ENCODE measurements around the gene TNFRSF6B. TPM values are rescaled to one million over a fixed set of nuclear protein-coding genes. Genes with fewer than 3 reads are reported as not detected.

The TNFRSF6B gene
- polyA plus RNA-seq, 2 of the 4 experiments (the other 2 are of a cell fraction): 0.22 to 0.66 TPM

- H3K4me2 ChIP-seq: no peak overlapping the region
- TF ChIP-seq ELK1 (IDR thresholded peaks at IDR 0.05; ENCODE audit: low read depth, low read length) (no peak), TP53 (CRISPR knock-in tag; IDR thresholded peaks at IDR 0.05) (no peak)
- TF ChIP-seq, protein P1, sequence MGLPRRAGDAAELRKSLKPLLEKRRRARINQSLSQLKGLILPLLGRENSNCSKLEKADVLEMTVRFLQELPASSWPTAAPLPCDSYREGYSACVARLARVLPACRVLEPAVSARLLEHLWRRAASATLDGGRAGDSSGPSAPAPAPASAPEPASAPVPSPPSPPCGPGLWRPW (IDR thresholded peaks at IDR 0.05): no peak
Observed at GRCh38 chr20:63736893-63737694, 40.6 kb downstream of the TNFRSF6B start.

GRCh38 chr20:63737695-63737944 is 41.2 kb downstream of the TNFRSF6B start:
- no peak for TF ChIP-seq FOSL2 (IDR thresholded peaks at IDR 0.05)
- no peak for TF ChIP-seq FOSL2 (CRISPR knock-in tag; IDR thresholded peaks at IDR 0.05)
- TF ChIP-seq, protein P1 (IDR thresholded peaks at IDR 0.05): no peak
- no peak for TF ChIP-seq HOXB13 (CRISPR knock-in tag; IDR thresholded peaks at IDR 0.05; ENCODE audit: low read depth)
- no peak for TF ChIP-seq NR3C1 (IDR thresholded peaks at IDR 0.05)
- no peak for TF ChIP-seq JUN (IDR thresholded peaks at IDR 0.05)
- TF ChIP-seq KDM5A (IDR thresholded peaks at IDR 0.05): no peak
- no peak for TF ChIP-seq RARB (CRISPR knock-in tag; IDR thresholded peaks at IDR 0.05)
- no peak for TF ChIP-seq REST (IDR thresholded peaks at IDR 0.05)
- TF ChIP-seq CHD2 (IDR thresholded peaks at IDR 0.05; ENCODE audit: low read length, partially characterized antibody): no peak
- TF ChIP-seq E2F6 (IDR thresholded peaks at IDR 0.05; ENCODE audit: borderline replicate concordance, low read depth): no peak
- no peak for TF ChIP-seq GATA3 (IDR thresholded peaks at IDR 0.05; ENCODE audit: borderline replicate concordance)
- no peak for TF ChIP-seq NFE2L2 (conservative IDR thresholded peaks at IDR 0.05; ENCODE audit: low read length)
- DNase-seq (ENCODE audit: low read depth in 1 of 2, low spot score in 1 of 2) (no peak), FAIRE-seq (no peak), ATAC-seq (no peak)
- ChIA-PET CTCF (no interaction called here), POLR2A (no interaction called here)
- Histone ChIP-seq H3K4me1 (peaks cover 17% of the 10 kb centered on the region), H3K27ac (no peak overlapping the region), H3K9me3 (no peaks in the 10 kb centered on the region), H3K4me2 (no peak overlapping the region), H3K4me3 (no peak overlapping the region)
- WGBS (ENCODE audit: missing lambda C conversion rate): 97% methylated on average over 7 of the region's 26 CpGs

More at GRCh38 chr20:63736893-63737694, 40.6 kb downstream of the TNFRSF6B start:
- Histone ChIP-seq H3K4me1 (peaks cover 16% of the 10 kb centered on the region), H3K4me3 (no peak overlapping the region), H3K27ac (no peak overlapping the region), H3K9me3 (no peaks in the 10 kb centered on the region)
- WGBS (ENCODE audit: missing lambda C conversion rate): 100% methylated on average over 1 of the region's 30 CpGs
- ATAC-seq (no peak), DNase-seq (ENCODE audit: low read depth in 1 of 2, low spot score in 1 of 2) (no peak), FAIRE-seq (no peak)
- ChIA-PET CTCF (interaction anchor here (0.7 to 1.8 kb wide), 4 partner anchors 23 to 128 kb away, joined by 3 to 7 read pairs (median 5); partner anchors contain the start of gene TPD52L2), POLR2A (interaction anchor here (1.2 kb wide), 2 partner anchors 29 to 34 kb away, joined by 3 to 7 read pairs; partner anchors contain the start of genes ARFRP1 and ZGPAT)

- TF ChIP-seq TP53 (CRISPR knock-in tag; IDR thresholded peaks at IDR 0.05): no peak
- no peak for TF ChIP-seq RNF2 (IDR thresholded peaks at IDR 0.05; ENCODE audit: borderline replicate concordance, low read depth)
- TF ChIP-seq TFCP2L1 (CRISPR knock-in tag; IDR thresholded peaks at IDR 0.05): no peak
- no peak for TF ChIP-seq NR3C1 (IDR thresholded peaks at IDR 0.05)
- no peak for TF ChIP-seq SMC3 (IDR thresholded peaks at IDR 0.05)
- TF ChIP-seq EHF (CRISPR knock-in tag; IDR thresholded peaks at IDR 0.05): no peak
- TF ChIP-seq E2F6 (IDR thresholded peaks at IDR 0.05; ENCODE audit: borderline replicate concordance, low read depth): no peak
- no peak for TF ChIP-seq PBX3 (IDR thresholded peaks at IDR 0.05)
- no peak for TF ChIP-seq ZC3H11A (IDR thresholded peaks at IDR 0.05)
- TF ChIP-seq BCL3 (IDR thresholded peaks at IDR 0.05): no peak
- DNase-seq (ENCODE audit: low read depth in 1 of 2, low spot score in 1 of 2) (no peak), FAIRE-seq (no peak), ATAC-seq (no peak)
- Histone ChIP-seq H3K27ac (no peak overlapping the region), H3K4me2 (no peak overlapping the region), H3K9me3 (no peaks in the 10 kb centered on the region), H3K4me3 (no peak overlapping the region), H3K4me1 (peaks cover 17% of the 10 kb centered on the region)
- POLR2A ChIA-PET: no interaction called here
- 76% methylated on average over 5 of the region's 43 CpGs for WGBS (ENCODE audit: missing lambda C conversion rate)
- CTCF ChIA-PET: no interaction called here
Observed at GRCh38 chr20:63737945-63738686, 41.7 kb downstream of the TNFRSF6B start.
